ENCODE results near the gene RAI14.

GRCh38 chr5:34778091-34778850 is 122.1 kb downstream of the RAI14 start:
- no peak for TF ChIP-seq CTCF (IDR thresholded peaks at IDR 0.05; ENCODE audit: low read depth, low read length)
- TF ChIP-seq EZH2phosphoT487 (IDR thresholded peaks at IDR 0.05; ENCODE audit: low read depth) = no peak

All from OCI-LY3 (cell line).